NCI-H2227 (cell line): ENCODE measurements around the gene JTB.

Experiments used
- DNase-seq: peaks from one replicate; lab custom pipeline; 2025; ENCODE audit not compliant: unreplicated experiment; lab: John Stamatoyannopoulos, UW

Gene JTB

DNA sequence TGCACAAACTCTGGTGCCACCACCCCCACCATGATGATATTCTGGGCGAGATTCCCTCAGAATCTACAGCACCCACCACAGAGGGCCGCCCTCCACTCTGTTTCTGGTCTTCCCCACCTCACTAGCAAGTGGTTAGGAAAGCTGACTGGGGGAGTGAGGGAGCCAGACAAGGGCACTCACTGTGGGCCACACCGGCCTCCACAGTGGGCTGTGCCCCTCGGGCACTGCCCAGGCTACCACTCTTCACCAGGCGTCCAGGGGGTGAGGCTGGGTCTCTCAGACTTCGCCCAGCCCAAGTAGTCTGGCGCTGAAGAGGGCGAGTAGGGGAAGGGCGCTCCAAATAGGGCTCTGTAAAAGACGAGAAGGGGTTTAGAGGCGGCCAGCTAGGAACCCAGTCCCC, 43.5 kb downstream of the JTB start:
- DNase-seq, result no peak

DNA sequence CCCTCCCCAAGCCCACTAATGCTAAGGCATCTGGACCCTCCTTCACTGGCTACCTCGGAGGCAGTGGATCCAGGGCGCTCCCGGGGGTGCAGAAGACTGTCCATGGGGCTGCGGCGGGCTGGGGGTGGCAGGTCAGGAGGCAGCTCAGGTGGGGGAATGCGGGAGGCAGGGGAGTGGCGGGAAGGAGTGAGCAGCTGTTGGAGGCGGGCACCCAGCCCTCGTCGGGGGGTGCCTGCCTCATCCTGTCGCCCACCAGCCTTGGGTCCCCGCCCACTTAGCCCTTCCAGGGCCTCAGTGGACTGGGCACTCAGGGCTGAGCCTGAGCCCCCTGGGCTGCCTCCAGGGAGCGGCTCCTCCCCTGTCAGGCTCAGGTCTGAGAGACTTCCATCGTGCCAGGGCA, 44.0 kb downstream of the JTB start:
- DNase-seq, result no peak

DNA sequence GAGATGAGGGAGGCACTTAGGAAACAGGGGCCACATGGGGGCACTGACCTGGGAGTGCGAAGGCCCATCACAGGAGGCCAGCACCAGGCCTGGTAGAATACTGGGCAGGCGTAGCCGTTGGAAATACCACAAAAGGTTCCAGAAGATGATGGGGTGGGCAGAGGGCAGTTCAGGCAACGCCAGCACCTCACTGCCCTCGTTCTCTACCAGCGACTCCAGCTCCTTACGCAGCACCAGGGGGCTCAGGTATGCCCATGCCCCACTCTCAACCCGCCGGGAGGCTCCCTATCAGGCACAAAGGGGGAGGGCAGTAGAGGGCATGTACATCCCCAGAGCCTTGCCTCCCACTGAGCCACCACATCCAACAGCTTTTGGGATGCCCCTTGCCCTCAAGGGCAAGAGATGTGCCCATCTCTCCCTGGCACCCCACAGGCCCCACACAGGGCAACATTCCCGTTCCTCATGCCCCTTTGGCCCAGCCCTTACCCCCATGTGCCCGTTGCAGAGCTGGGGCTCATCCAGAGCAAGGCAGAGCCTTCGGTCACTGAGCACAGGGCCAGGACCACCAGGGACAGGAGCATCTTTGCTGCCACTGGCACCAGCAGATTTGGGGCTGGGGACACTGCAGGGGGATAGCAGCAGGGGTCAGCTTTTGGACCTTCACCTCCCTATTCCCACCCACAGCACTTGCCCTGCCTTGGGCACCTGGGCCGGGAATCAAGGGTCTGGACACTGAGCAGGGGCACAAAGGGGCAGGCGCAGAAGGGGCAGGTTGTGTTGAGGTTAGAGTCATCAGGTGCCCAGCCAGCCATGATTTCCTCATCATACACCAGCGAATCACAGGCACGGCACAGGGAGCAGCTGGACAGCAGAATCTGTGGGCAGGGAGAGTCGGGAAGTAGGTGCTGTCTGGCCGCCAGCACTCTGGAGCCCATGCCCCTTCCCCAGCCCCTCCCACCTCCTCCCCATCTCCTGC, 45.0 kb downstream of the JTB start:
- no peak for DNase-seq

DNA sequence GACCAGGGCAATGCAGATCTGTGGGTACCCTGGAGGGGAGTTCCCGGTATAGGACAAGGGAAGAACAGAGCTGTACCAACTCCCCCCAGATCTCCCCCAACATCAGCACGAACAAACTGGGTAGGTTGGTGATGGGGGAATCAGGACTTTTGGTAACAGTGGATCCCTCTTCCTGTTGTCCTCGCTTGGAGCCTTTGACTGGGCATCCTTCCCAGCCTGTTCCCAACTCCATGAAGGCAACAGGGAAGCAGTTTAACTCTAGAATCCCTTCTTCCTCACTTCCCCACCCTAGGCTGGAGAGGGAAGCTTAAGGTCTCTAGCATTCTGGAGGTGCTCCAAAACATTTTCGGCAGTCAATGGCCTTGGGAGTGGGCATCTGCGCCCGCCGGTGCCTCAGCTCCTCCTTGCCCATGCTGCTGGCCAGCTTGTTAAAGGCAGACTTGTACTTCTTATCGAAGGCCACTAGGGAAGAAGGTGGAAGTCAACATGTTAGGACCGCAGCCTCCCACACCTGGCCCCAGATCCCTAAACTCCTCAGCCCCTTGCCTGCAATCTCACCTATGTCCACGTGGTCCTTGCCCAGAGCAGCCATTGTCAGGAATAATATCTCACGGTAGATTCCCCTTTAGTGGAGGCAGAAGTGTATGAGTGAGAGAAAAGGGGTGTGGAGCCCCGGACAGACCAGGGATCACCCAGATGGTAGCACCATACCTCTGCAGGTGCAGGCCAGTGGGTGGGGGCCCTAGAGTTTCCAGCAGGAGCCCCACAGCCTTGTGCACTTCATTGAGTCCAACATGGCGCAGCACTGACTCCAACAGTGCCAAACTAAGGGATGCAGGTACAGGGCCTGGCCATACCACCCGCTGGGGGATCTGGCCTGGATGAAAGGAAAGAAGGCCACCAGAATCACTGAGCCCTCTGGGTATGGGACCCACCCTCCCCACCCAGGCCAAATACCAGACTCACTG, 47.2 kb downstream of the JTB start:
- DNase-seq, result no peak

DNA sequence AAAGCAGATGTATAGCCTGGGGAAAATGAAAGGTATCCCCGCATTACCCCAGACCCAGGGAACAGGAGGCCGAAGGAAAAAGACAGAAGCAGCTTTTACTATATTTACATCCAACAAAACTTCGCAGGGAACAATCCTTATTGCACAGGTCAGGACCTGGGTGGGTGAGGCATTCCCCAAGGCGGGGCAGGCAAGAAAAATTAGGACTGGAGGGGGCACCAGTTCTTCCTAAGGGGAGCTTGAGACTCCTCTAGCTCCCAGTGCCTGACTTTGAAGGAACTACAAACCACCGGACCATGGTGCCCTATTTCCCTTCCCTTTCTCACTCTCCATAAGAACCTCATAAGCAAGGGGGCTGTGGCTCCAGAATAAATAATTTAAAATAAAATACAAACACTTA, 48.0 kb downstream of the JTB start:
- no peak for DNase-seq

DNA sequence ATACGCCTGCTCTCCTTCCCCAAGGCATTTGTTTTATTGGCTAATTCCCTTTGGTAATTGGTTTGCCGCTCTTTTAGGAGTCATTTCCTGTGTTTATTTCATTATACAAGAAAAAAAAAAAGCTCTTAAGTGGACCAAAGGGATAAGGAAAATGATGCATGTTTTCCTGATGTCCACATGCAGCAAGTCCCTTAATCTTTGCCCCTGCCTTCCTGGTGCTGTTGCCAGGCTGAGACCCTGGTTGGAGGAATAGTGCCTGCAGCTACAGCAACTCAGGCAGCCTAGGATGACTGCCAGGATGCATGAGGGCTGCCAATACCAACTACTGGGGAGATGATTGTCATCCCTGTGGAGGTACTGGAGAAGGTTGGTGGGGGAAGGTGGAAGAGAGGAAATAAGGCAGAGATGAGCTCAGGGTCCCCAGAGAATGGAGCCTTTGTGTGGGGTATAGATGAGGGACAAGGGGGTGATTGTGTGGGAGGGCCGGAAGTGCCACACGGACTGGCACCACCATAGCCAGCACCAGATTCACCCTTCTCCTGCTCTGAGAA, 48.6 kb downstream of the JTB start:
- no peak for DNase-seq

- DNase-seq, result no peak
These were observed 49.2 kb downstream of the JTB start for GRCh38 chr1:153928245-153928644.

- DNase-seq, result no peak
These were observed 51.1 kb downstream of the JTB start for GRCh38 chr1:153926405-153926804.
